ENCODE results near the gene GK.
"Not testable (repeated sequence)": the region's sequence is repeated elsewhere in the genome, so short reads cannot be mapped to it uniquely, and the experiment has no call there.

Gene GK

GRCh38 chrX:30661228-30661627 lies 8.0 kb downstream of the GK start:
- TF ChIP-seq CTCF (IDR thresholded peaks at IDR 0.05; ENCODE audit: extremely low read depth, insufficient read depth, missing control alignments): no peak
- in situ Hi-C loops (cut with MboI; ENCODE audit: low pct_unique_long_range_greater_than_20kb, low sequenced_read_pairs, unreplicated experiment): no loop called here
- DNase-seq (ENCODE audit: low spot score): no peak

- TF ChIP-seq CTCF (IDR thresholded peaks at IDR 0.05; ENCODE audit: extremely low read depth, insufficient read depth, missing control alignments): no peak
- in situ Hi-C loops (cut with MboI; ENCODE audit: low pct_unique_long_range_greater_than_20kb, low sequenced_read_pairs, unreplicated experiment): no loop called here
- no peak for DNase-seq (ENCODE audit: low spot score)
These were observed 10.1 kb downstream of the GK start for GRCh38 chrX:30663322-30663721.

GRCh38 chrX:30665471-30665870 lies 12.2 kb downstream of the GK start:
- DNase-seq (ENCODE audit: low spot score): no peak
- no peak for TF ChIP-seq CTCF (IDR thresholded peaks at IDR 0.05; ENCODE audit: extremely low read depth, insufficient read depth, missing control alignments)
- in situ Hi-C loops (cut with MboI; ENCODE audit: low pct_unique_long_range_greater_than_20kb, low sequenced_read_pairs, unreplicated experiment): no loop called here

GRCh38 chrX:30666094-30666493 lies 12.9 kb downstream of the GK start:
- in situ Hi-C loops (cut with MboI; ENCODE audit: low pct_unique_long_range_greater_than_20kb, low sequenced_read_pairs, unreplicated experiment): no loop called here
- DNase-seq (ENCODE audit: low spot score): no peak
- no peak for TF ChIP-seq CTCF (IDR thresholded peaks at IDR 0.05; ENCODE audit: extremely low read depth, insufficient read depth, missing control alignments)

- in situ Hi-C loops (cut with MboI; ENCODE audit: low pct_unique_long_range_greater_than_20kb, low sequenced_read_pairs, unreplicated experiment): no loop called here
- DNase-seq (ENCODE audit: low spot score): no peak
- no peak for TF ChIP-seq CTCF (IDR thresholded peaks at IDR 0.05; ENCODE audit: extremely low read depth, insufficient read depth, missing control alignments)
These were observed 15.4 kb downstream of the GK start for GRCh38 chrX:30668581-30668980.

- in situ Hi-C loops (cut with MboI; ENCODE audit: low pct_unique_long_range_greater_than_20kb, low sequenced_read_pairs, unreplicated experiment); DNase-seq (ENCODE audit: low spot score): not testable (repeated sequence)
- TF ChIP-seq CTCF (IDR thresholded peaks at IDR 0.05; ENCODE audit: extremely low read depth, insufficient read depth, missing control alignments): peak; percentile 1
These were observed 18.0 kb downstream of the GK start for GRCh38 chrX:30671189-30671588.

Data from GM13977 (cell line).